Stomach (tissue), 9 donors: ENCODE measurements around the gene BTBD17. TPM values are rescaled to one million over a fixed set of nuclear protein-coding genes. Genes with fewer than 3 reads are reported as not detected.

Experiments used
- DNase-seq, 2 donors: peaks; one replicate each; pipeline versions ENCODE4 v3.0.0 to v3.0.0-alpha.2; 2013 to 2019
- H3K27ac ChIP-seq, 5 donors: fragments of 200-600 bp in 4 of 5; sonication (generic) in 4 of 5; one replicate each; pipeline ENCODE4 v1.5.1; 2013 to 2019; ENCODE audit warnings: mild to moderate bottlenecking in 1 of 5, moderate library complexity in 1 of 5
- H3K27me3 ChIP-seq, 3 donors: fragments of 200-600 bp; sonication (generic); one replicate each; pipeline ENCODE4 v1.5.1; 2017 to 2019; ENCODE audit warnings: mixed run types in 1 of 3
- H3K36me3 ChIP-seq, 4 donors: fragments of 200-600 bp; sonication (generic); 1 replicate in 3 of 4; 2 replicates in 1 of 4; pipeline ENCODE4 v1.5.1; 2016 to 2019
- H3K4me1 ChIP-seq, 4 donors: fragments of 200-600 bp; sonication (generic); one replicate each; pipeline ENCODE4 v1.5.1; 2016 to 2019
- H3K4me3 ChIP-seq, 4 donors: fragments of 200-600 bp; sonication (generic) in 3 of 4; one replicate each; pipeline ENCODE4 v1.5.1; 2016 to 2019; ENCODE audit warnings: mild to moderate bottlenecking in 1 of 4
- H3K9me3 ChIP-seq, 4 donors: fragments of 200-600 bp; sonication (generic); one replicate each; pipeline ENCODE4 v1.5.1; 2016 to 2019
- CTCF ChIP-seq, 7 experiments: fragments of 450-650 bp in 4 of 7; fragments of 200-600 bp in 3 of 7; sonication (generic) in 3 of 7; IDR thresholded peaks; one replicate each; pipeline ENCODE4 v1.5.1; 2016 to 2019; ENCODE audit warnings: antibody characterized with exemption in 7 of 7, control low read depth in 2 of 7, mild to moderate bottlenecking in 1 of 7
- EP300 ChIP-seq: sonication (generic); formaldehyde crosslinking; IDR thresholded peaks from one replicate; pipeline ENCODE4 v1.6.1; 2017; ENCODE audit warnings: antibody characterized with exemption
- POLR2A ChIP-seq, 4 donors: fragments of 450-650 bp; IDR thresholded peaks; one replicate each; pipeline ENCODE4 v1.6.1; 2016; ENCODE audit warnings: antibody characterized with exemption in 4 of 4, control low read depth in 2 of 4, mild to moderate bottlenecking in 1 of 4, moderate library complexity in 1 of 4
- POLR2AphosphoS5 ChIP-seq, 3 donors: sonication (generic); formaldehyde crosslinking; IDR thresholded peaks; one replicate each; pipeline ENCODE4 v1.6.1; 2016; ENCODE audit warnings: antibody characterized with exemption in 3 of 3
- WGBS, 5 donors: extraction: QIAGEN DNeasy Blood & Tissue Kit in 3 of 5; methylation state at CpG; one replicate each; pipeline versions ENCODE4 v1.1.5 to v1.1.7; 2013 to 2018; 5-methylcytosine and 5-hydroxymethylcytosine counted together
- intact Hi-C: fragments of 100-400 bp; cut with DNase I; formaldehyde crosslinking; loops from one replicate; pipeline ENCODE4 v1.15.1; 2023; ENCODE audit warnings: low total_unique reads
- polyA plus RNA-seq, 3 donors: library from polyadenylated mRNA; stranded (reverse); fragments of 200-250 nt; gene quantifications; one replicate each; pipeline ENCODE4 v1.2.3, GENCODE V29; 2013
- total RNA-seq, 5 donors: library from RNA; depleted of rRNA; stranded (reverse); fragments of >200 nt; gene quantifications; one replicate each; pipeline versions ENCODE4 v1.1.0 to v1.2.3, GENCODE V29; 2014 to 2016
- donor health status: healthy with polysubstance abuse.
- donor health status: Bipolar disorder and iron deficiency.
- donor health status: healthy.

Gene BTBD17
- total and polyA plus RNA-seq, 8 donors = not detected

GRCh38 chr17:74317071-74317470, 44.6 kb downstream of the BTBD17 start:
- no peaks in the 10 kb centered on the region for H3K36me3 ChIP-seq
- peaks cover 0 to 5% (median 0%) of the 10 kb centered on the region in 3 donors for H3K27me3 ChIP-seq
- DNase-seq = no peak
- no peaks in the 10 kb centered on the region for H3K4me1 ChIP-seq
- peaks cover 0 to 2% (median 0%) of the 10 kb centered on the region in 4 donors for H3K9me3 ChIP-seq
- H3K4me3 ChIP-seq = no peak overlapping the region
- no peak for TF ChIP-seq POLR2AphosphoS5 (IDR thresholded peaks at IDR 0.05)
- WGBS, 5 donors = 67 to 73% (median 70%) methylated on average over 13 to 16 of the region's 16 CpGs
- intact Hi-C loops = no loop called here
- H3K27ac ChIP-seq = peak overlapping the region in 1 of 5 donors; percentile 28

- 42 to 59% (median 48%) methylated on average over 6 to 10 of the region's 10 CpGs for WGBS, 5 donors
- H3K27ac ChIP-seq = no peak overlapping the region
- no peaks in the 10 kb centered on the region for H3K27me3 ChIP-seq
- no peak for DNase-seq
- H3K4me3 ChIP-seq = no peak overlapping the region
- TF ChIP-seq POLR2A (IDR thresholded peaks at IDR 0.05) (no peak), EP300 (no peak), CTCF (IDR thresholded peaks at IDR 0.05) (no peak), POLR2AphosphoS5 (IDR thresholded peaks at IDR 0.05) (no peak)
- intact Hi-C loops = no loop called here
- H3K36me3 ChIP-seq = no peaks in the 10 kb centered on the region
- no peaks in the 10 kb centered on the region for H3K4me1 ChIP-seq
- peaks cover 0 to 4% (median 0%) of the 10 kb centered on the region in 4 donors for H3K9me3 ChIP-seq
These were observed 45.4 kb downstream of the BTBD17 start for GRCh38 chr17:74316220-74316619.

GRCh38 chr17:74314877-74315276, 46.8 kb downstream of the BTBD17 start:
- Histone ChIP-seq H3K27ac (no peak overlapping the region), H3K9me3 (peaks cover 0 to 4% (median 0%) of the 10 kb centered on the region in 4 donors), H3K27me3 (peaks cover 0 to 4% (median 0%) of the 10 kb centered on the region in 3 donors), H3K36me3 (no peaks in the 10 kb centered on the region), H3K4me1 (no peaks in the 10 kb centered on the region), H3K4me3 (no peak overlapping the region)
- WGBS, 5 donors = 82 to 87% (median 85%) methylated on average over 13 to 15 of the region's 15 CpGs
- DNase-seq = no peak
- intact Hi-C loops = no loop called here
- TF ChIP-seq POLR2AphosphoS5 (IDR thresholded peaks at IDR 0.05) = no peak

- Histone ChIP-seq H3K9me3 (peaks cover 0 to 9% (median 3%) of the 10 kb centered on the region in 4 donors), H3K27me3 (peaks cover 0 to 21% (median 8%) of the 10 kb centered on the region in 3 donors), H3K4me3 (no peak overlapping the region), H3K4me1 (no peaks in the 10 kb centered on the region), H3K36me3 (no peaks in the 10 kb centered on the region), H3K27ac (no peak overlapping the region)
- WGBS, 5 donors = 42 to 50% (median 47%) methylated on average over 2 to 12 of the region's 12 CpGs
- TF ChIP-seq POLR2AphosphoS5 (IDR thresholded peaks at IDR 0.05) (no peak), EP300 (no peak), CTCF (IDR thresholded peaks at IDR 0.05) (no peak), POLR2A (IDR thresholded peaks at IDR 0.05) (no peak)
- intact Hi-C loops = no loop called here
- no peak for DNase-seq
These were observed 51.8 kb downstream of the BTBD17 start for GRCh38 chr17:74309902-74310301.

GRCh38 chr17:74307984-74308773, 53.5 kb downstream of the BTBD17 start:
- Histone ChIP-seq H3K27me3 (peaks cover 0 to 23% (median 8%) of the 10 kb centered on the region in 3 donors), H3K27ac (no peak overlapping the region), H3K4me1 (no peaks in the 10 kb centered on the region), H3K36me3 (no peaks in the 10 kb centered on the region), H3K4me3 (no peak overlapping the region), H3K9me3 (peaks cover 0 to 14% (median 6%) of the 10 kb centered on the region in 4 donors)
- intact Hi-C loops = no loop called here
- no peak for DNase-seq
- 60 to 66% (median 64%) methylated on average over 15 of the region's 15 CpGs for WGBS, 5 donors
- no peak for TF ChIP-seq POLR2A (IDR thresholded peaks at IDR 0.05)
- no peak for TF ChIP-seq EP300
- no peak for TF ChIP-seq CTCF (IDR thresholded peaks at IDR 0.05)

Other genes with a start within 250 kb of the BTBD17 start
- 1,000 to 10,000 TPM in 1 of 5 donors, 100 to 1,000 TPM in 3, 10 to 100 TPM in 1; 37.7 to 1,270 (median 232) TPM for gene RPL38, start 158.2 kb downstream of the BTBD17 start, total RNA-seq
- gene RPL38, start 158.2 kb downstream of the BTBD17 start, polyA plus RNA-seq = 1,000 to 10,000 TPM; 1,436 to 1,839 (median 1,751) TPM
- 10 to 100 TPM in 1 of 5 donors, 1 to 10 TPM in 3, under 1 TPM in 1; 0.58 to 17.9 (median 2.8) TPM for gene TTYH2, start 148.3 kb downstream of the BTBD17 start, total RNA-seq
- 1 to 10 TPM; 1.2 to 1.8 (median 1.3) TPM for gene TTYH2, start 148.3 kb downstream of the BTBD17 start, polyA plus RNA-seq
- gene DNAI2, start 87.6 kb downstream of the BTBD17 start, total RNA-seq = not detected
- not detected for gene DNAI2, start 87.6 kb downstream of the BTBD17 start, polyA plus RNA-seq
- gene KIF19, start 35.6 kb downstream of the BTBD17 start, total RNA-seq = 10 to 100 TPM in 1 of 5 donors, under 1 TPM in 1, not detected in 3; 0.58 to 44.3 TPM
- gene KIF19, start 35.6 kb downstream of the BTBD17 start, polyA plus RNA-seq = under 1 TPM; 0.20 to 0.62 (median 0.46) TPM
- not detected for gene GPR142, start 5.6 kb upstream of the BTBD17 start, total RNA-seq
- gene GPR142, start 5.6 kb upstream of the BTBD17 start, polyA plus RNA-seq = not detected
- 100 to 1,000 TPM in 4 of 5 donors, 10 to 100 TPM in 1; 66.5 to 321 (median 141) TPM for gene GPRC5C, start 70.2 kb upstream of the BTBD17 start, total RNA-seq
- gene GPRC5C, start 70.2 kb upstream of the BTBD17 start, polyA plus RNA-seq = 100 to 1,000 TPM in 2 of 3 donors, 10 to 100 TPM in 1; 84.5 to 145 (median 117) TPM
- 1 to 10 TPM in 3 of 5 donors, not detected in 2; 3.1 to 8.0 (median 5.3) TPM for gene CD300A, start 104.8 kb upstream of the BTBD17 start, total RNA-seq
- 1 to 10 TPM; 1.8 to 4.7 (median 2.7) TPM for gene CD300A, start 104.8 kb upstream of the BTBD17 start, polyA plus RNA-seq
- not detected for gene CD300LB, start 169.6 kb upstream of the BTBD17 start, total RNA-seq
- gene CD300LB, start 169.6 kb upstream of the BTBD17 start, polyA plus RNA-seq = under 1 TPM in 1 of 3 donors, not detected in 2; 0.25 TPM
- gene CD300C, start 184.2 kb upstream of the BTBD17 start, total RNA-seq = 1 to 10 TPM in 1 of 5 donors, not detected in 4; 1.6 TPM
- under 1 TPM in 2 of 3 donors, not detected in 1; 0.13 to 0.75 TPM for gene CD300C, start 184.2 kb upstream of the BTBD17 start, polyA plus RNA-seq
- gene CD300H, start 205.6 kb upstream of the BTBD17 start, total RNA-seq = not detected
- gene CD300H, start 205.6 kb upstream of the BTBD17 start, polyA plus RNA-seq = not detected
- gene CD300LD, start 230.4 kb upstream of the BTBD17 start, total RNA-seq = not detected
- gene CD300LD, start 230.4 kb upstream of the BTBD17 start, polyA plus RNA-seq = not detected